Fibroblast of gingiva (primary cell): ENCODE data around the gene ZNF579.
A peak's percentile ranks its signal among the peaks of the same experiment; 100 is the strongest.

ENCODE experiments used
- DNase-seq: peaks from one replicate; pipeline ENCODE4 v3.0.0-alpha.2; 2011; ENCODE audit warnings: low read depth

Gene ZNF579, protein sequence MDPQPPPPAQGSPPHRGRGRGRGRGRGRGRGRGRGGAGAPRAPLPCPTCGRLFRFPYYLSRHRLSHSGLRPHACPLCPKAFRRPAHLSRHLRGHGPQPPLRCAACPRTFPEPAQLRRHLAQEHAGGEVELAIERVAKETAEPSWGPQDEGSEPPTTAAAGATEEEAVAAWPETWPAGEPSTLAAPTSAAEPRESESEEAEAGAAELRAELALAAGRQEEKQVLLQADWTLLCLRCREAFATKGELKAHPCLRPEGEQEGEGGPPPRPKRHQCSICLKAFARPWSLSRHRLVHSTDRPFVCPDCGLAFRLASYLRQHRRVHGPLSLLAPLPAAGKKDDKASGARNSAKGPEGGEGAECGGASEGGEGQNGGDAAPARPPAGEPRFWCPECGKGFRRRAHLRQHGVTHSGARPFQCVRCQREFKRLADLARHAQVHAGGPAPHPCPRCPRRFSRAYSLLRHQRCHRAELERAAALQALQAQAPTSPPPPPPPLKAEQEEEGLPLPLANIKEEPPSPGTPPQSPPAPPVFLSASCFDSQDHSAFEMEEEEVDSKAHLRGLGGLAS

DNA sequence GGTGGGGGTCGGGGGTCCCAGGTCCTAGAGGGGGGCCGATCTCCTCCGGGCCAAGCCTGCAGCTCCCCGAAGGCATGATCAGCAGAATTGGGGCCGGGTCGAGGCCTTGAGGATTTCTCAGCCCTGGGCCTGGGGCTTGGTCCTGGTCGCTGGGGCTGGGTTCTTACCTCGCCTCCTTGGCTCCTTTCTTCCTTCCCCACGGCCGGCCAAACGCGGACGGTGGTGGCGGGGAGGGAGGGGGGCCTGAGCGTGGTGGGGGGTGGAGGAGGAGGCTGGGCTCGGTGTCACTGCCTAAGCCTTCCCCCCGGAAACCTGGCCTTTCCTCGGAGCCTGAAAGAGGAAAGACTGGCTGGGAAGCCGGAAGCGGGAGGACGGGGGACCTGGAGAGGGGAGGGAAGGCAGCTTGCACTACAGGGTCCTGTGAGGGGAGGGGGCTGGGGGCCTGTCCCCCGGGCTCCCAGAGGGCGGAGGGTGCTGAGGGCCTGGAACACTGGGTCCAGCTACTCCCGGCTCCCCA, at the start of gene ZNF579:
ZNF579 (minus strand) TSS at position 221 of the 517 bp plus-strand sequence. CDS start 1,209 bp downstream, outside the sequence.
- DNase-seq = peak; percentile 88

DNA sequence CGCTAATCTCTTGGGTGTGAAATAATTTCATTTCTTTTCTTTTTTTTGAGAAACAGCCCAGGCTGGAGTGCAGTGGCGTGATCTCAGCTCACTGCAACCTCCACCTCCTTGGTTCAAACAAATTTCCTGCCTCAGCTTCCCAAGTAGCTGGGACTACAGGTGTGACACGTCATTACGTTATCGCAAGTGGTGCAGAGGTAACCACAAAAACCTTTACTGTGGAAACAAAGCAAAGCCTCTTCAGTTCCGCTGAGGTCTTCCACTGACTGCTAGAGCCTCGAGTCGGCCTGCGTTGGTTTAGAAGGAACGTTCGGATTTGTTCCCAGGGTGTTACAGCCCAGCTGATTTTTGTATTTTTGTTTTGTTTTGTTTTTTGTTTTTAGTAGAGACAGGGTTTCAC, 45.7 kb upstream of the ZNF579 start:
- no peak for DNase-seq

DNA sequence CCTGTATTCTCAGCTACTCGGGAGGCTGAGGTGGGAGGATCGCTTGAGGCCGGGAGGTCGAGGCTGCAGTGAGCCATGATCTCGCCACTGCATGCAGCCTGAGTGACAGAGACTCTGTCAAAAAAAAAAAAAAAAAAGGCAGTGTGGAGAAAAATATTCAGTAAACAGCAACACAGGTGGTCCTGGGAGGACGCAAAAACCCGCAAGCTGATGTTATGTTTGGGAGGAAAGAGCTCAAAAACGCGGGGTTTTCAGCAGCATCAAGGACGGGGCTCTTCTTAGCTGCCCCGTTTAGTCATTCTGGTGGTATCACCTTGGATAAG, 44.3 kb upstream of the ZNF579 start:
- no peak for DNase-seq

DNA sequence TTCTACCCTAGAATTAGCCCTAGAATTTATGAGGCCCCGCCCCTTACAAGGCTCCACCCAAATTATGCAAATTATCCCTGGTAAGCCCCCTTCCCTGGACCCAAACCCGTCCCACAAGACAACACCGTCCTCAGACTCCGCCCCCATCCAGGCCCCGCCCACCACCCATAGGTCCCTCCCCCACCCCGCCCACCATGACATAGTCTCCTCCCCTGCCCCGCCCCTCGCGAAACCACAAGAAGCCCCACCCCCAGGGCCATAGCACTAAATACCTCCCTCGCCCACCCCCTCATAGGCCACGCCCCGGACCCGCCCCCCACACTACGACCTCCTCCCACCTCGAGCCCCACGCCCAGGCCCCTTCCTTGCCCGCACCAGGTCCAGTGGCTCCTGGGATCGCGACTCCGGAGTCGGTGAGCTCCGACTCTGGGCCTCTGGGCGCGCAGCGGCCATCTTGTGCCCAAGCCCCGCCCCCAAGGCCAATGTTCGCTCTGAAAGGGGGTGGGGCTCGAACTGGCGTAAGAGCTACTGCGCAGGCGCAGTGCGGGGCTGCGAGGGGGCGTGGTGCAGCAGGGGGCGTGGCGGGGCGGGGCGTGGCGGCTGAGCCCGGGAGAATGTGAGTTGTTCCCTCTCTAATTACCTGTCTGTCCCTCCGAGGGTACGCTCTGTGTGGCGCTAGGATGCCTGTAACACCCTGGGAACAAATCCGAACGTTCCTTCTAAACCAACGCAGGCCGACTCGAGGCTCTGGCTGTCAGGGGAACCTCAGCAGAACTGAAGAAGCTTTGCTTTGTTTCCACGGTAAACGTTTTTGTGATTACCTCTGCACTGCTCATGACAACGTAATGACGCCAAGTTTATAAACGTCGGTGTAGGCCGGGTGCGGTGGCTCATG, 43.7 kb upstream of the ZNF579 start, which contains the start of gene ZNF784:
ZNF784 (minus strand) TSS at position 458 of the 895 bp plus-strand sequence; CDS start at position 453, 5 bp downstream.
- peak; percentile 85 for DNase-seq

DNA sequence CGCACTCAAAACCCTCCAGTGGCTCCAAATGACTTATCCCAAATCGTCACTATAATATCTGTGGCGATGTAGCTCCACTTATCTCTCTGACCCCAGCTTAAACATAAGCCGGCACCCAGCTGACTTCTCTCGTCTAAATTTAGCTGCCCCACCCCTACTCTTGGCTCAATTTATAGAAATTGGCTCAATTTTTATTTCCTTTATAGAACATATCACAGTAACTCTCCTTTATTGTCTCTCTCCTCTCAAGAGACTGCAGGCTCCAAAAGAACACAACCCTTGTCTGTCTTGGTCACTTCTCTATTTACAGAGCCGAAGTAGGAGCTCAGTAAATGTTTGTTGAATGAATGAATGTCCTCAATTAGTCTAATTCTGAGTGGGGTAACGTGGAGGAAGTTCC, 42.9 kb upstream of the ZNF579 start:
- no peak for DNase-seq

DNA sequence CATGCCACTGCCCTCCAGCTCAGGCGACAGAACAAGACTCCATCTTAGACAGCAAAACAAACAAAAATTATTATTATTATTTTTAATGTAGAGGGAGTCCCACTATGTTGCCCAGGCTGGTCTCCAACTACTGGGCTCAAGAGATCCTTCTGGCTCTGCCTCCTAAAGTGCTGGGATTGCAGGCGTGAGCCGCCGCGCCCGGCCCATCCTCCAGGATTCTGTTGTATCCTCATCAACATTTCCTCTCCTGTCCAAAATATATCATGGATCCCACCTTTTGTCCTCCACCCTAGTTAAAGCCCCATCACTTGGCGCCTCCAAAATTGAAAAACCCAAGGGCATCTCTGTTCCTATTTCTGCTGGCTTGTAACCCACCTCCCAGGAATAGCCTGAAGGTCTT, 42.5 kb upstream of the ZNF579 start:
- DNase-seq = no peak

DNA sequence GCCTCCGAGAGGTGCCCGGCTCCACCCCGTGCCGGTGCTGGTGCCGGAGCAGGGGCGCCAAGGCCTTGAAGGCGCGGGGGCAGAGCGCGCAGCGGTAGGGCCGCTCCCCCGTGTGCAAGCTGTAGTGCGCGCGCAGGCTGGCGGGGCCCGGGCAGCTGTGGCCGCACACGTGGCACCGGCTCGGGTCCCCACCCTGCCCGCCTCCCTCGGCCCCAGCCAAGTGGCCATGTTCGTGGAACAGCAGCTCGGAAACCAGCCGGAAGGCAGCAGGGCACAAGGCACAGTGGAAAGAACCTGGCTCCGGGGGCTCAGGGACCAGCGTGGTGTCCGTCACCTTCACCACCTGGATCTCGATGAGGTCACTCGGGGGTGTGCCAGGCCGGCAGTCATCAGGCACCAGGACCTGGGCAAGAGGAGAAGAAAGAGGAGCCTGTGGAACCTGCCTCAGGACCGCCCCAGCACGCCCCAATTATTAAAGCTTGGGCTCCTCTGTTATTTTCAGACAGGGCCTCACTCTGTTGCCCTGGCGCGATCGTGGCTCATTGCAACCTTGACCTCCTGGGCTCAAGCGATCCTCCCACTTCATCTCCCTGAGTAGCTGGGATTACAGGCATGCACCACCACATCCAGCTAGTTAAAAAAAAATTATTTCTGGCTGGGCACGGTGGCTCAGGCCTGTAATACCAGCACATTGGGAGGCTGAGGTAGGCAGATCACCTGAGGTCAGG, 41.8 kb upstream of the ZNF579 start:
- DNase-seq = no peak

DNA sequence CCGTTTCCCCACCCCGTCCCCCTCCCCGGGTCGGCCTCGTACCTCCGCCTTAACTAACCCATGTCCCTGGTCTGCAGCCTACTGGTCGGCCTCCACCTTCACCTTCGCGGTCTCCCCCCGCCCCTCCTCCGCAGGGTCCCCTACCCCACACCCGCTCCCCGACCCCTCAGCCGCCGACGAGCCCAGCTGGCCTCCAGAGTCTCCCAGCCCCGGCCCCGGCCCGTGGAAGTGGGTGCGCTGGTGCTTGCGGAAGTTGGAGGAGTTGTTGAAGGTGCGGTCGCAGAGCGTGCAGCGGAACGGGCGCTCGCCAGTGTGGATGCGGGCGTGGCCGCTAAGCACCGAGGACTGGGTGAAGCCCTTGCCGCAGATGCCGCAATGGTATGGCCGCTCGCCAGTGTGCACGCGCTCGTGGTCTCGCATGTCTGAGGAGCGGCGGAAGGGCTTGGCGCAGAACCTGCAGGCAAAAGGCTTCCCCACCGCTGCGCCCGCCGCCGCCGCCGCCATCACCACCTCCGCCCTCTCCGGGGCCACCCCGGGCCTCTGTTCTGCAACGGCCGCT, 41.1 kb upstream of the ZNF579 start:
- DNase-seq = no peak

DNA sequence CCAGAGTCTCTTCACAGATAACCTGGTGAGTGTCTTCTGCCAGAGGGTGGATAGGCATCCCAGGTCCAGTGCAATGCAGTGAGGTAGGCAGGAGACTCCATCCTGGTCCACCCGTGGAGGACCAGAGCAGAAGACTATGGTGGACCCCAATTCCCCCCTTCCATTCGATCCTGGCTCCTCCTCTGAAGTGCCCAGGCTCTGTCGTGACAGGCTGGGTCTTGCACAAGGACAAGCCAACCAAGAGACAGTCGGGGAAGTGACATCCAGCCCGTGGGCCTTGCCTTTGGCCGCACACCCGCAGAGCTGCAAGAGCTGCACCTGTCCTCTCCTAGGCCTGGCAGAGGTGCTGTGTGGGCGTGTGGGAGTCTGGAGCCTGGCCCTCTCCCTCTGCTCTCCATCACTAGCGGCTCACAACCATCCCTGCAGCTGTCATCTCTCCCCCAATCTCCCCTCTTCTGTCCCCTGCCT, 40.6 kb upstream of the ZNF579 start:
- DNase-seq = no peak

DNA sequence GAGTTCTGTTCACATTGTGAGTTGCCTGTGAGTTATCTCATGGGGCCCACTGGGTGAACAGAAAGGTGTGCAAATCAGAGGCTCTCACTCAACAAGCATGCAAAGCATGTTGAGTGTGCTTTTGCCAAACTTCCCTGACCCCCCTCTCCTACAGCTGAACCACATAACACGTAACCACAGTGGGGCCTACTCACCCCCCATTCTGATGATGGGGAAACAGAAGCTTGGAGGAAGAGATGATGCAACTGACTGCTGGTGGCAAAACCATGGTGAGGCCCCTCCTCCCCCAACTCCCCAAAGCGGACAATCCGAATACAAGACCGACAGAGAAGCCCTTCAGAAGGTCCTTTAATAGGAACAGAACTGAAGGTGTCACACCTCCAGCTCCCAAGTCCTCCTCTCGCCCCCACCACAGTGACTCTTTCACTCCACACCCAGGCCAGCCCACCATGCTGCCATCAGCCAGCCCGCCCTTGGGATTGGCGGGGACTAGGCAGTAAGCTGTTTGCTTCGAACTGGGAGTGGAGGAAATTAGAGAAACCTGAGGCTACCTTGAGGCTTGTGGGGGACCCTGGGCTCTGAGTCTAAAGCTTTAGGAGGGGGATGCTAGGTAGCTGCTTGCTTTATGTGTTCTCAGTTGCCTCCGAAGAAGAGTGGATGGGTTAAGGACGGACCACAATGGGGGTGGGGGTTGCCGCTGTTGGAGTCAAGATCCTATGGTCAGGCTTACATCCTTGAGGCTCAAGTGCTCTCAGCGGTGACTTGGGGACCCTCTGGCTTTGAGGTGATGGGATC, 40.0 kb upstream of the ZNF579 start:
- no peak for DNase-seq

DNA sequence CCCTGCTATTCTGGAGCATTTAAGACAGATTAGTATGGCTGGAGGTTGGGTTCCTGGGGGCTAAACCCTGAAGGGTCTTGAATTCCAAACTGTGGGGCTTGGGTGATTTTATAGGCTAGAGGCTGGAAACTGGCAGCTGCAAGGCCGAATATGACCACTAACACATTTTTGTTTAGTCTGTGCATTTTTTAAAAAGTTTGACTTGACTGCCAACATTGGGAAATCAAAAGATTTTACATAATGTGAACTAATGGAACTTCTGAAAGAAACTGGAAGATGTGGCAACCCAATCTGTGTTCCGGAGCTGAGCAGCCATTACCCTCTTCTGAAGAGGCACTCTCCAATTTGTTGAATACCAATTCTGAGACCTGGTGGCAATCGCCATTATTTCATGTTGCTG, 38.6 kb upstream of the ZNF579 start:
- DNase-seq = peak; percentile 76

DNA sequence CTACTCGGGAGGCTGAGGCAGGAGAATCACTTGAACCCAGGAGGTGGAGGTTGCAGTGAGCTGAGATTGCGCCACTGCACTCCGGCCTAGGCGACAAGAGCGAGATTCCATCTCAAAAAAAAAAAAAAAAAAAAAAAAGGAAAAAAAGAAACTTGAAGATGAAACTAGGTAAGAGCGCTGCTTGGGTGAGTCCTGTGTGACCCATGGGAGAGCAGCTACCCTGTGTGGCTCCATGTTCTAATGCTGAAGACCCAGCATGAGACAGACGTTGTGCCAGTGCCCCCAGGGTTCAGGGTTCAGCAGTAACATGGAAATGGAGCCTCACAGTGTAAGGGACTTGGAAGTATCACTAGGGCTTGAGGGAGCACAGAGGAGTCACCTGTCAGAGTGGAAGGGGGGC, 37.8 kb upstream of the ZNF579 start:
- DNase-seq = no peak

DNA sequence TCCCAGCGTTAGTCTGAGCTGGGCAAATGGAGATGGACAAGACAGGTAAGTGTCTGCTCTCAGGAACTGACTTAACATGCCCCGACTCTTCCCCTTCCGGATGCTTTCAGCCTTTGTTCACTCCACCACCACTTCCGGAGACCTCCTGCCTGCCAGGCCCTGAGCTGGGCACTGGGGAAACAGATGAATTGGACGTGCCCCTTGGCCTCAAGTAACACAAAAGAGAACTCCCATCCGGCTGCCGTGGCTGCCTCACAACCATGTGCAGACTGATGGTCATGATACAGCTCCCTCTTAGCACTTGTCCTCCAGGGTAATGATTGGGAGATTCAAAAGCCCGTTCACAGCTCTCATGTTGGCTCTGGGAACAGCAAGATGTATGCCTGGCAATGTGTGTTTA, 36.8 kb upstream of the ZNF579 start:
- DNase-seq = no peak

DNA sequence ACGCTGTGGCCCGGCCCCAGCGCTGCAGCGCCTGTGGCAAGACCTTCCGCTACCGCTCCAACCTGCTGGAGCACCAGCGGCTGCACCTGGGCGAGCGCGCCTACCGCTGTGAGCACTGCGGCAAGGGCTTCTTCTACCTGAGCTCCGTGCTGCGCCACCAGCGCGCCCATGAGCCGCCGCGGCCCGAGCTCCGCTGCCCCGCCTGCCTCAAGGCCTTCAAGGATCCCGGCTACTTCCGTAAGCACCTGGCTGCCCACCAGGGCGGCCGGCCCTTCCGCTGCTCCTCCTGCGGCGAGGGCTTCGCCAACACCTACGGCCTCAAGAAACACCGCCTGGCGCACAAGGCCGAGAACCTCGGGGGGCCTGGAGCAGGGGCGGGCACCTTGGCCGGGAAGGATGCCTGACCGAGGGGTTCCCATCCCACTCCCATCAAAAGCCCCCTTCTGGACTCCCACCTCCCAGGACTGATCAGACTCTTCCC, 35.8 kb upstream of the ZNF579 start:
- DNase-seq = no peak

DNA sequence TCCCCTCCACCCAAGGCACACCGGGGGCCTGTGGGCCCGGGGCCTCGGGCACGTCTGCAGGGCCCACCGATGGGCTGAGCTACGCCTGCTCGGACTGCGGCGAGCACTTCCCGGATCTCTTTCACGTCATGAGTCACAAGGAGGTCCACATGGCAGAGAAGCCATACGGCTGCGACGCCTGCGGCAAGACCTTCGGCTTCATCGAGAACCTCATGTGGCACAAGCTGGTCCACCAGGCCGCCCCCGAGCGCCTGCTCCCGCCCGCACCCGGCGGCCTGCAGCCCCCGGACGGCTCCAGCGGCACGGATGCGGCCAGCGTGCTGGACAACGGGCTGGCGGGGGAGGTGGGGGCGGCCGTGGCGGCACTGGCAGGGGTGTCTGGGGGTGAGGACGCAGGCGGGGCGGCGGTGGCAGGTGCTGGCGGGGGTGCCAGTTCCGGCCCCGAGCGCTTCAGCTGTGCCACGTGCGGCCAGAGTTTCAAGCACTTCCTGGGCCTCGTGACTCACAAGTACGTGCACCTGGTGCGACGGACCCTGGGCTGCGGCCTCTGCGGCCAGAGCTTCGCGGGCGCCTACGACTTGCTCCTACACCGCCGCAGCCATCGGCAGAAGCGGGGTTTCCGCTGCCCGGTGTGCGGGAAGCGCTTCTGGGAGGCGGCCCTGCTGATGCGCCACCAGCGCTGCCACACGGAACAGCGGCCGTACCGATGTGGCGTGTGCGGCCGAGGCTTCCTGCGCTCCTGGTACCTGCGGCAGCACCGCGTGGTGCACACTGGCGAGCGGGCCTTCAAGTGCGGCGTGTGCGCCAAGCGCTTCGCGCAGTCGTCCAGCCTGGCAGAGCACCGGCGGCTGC, 35.1 kb upstream of the ZNF579 start:
- no peak for DNase-seq

DNA sequence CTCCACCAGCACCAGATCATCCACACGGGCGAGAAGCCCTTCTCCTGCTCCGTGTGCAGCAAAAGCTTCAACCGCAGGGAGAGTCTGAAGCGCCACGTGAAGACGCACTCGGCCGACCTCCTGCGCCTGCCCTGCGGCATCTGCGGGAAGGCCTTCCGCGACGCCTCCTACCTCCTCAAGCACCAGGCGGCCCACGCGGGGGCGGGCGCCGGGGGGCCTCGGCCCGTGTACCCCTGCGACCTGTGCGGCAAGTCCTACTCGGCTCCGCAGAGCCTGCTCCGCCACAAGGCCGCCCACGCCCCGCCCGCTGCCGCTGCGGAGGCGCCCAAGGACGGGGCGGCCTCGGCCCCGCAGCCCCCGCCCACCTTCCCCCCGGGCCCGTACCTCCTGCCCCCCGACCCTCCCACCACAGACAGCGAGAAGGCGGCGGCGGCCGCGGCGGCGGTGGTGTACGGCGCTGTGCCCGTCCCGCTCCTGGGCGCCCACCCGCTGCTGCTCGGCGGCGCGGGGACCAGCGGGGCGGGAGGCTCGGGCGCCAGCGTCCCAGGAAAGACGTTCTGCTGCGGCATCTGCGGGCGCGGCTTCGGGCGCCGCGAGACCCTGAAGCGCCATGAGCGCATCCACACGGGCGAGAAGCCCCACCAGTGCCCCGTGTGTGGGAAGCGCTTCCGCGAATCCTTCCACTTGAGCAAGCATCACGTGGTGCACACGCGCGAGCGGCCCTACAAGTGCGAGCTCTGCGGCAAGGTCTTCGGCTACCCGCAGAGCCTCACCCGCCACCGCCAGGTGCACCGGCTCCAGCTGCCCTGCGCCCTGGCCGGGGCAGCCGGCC, 34.3 kb upstream of the ZNF579 start:
- DNase-seq = no peak

DNA sequence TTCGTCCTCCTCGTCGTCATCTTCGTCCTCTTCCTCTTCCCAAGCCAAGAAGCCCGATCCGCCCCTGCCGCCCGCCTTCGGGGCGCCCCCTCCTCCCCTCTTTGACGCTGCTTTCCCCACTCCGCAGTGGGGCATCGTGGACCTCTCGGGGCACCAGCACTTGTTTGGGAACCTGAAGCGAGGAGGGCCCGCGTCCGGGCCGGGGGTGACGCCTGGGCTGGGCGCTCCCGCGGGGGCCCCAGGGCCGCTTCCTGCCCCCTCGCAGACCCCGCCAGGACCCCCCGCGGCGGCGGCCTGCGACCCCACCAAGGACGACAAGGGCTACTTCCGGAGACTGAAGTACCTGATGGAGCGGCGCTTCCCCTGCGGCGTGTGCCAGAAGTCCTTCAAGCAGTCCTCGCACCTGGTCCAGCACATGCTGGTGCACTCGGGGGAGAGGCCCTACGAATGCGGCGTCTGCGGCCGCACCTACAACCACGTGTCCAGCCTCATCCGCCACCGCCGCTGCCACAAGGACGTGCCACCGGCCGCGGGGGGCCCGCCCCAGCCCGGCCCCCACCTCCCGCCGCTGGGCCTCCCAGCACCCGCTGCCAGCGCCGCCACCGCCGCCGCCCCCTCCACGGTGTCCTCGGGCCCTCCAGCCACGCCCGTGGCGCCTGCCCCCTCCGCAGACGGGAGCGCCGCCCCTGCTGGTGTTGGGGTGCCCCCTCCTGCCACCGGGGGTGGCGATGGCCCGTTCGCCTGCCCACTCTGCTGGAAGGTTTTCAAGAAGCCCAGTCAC, 33.5 kb upstream of the ZNF579 start:
- DNase-seq = no peak

DNA sequence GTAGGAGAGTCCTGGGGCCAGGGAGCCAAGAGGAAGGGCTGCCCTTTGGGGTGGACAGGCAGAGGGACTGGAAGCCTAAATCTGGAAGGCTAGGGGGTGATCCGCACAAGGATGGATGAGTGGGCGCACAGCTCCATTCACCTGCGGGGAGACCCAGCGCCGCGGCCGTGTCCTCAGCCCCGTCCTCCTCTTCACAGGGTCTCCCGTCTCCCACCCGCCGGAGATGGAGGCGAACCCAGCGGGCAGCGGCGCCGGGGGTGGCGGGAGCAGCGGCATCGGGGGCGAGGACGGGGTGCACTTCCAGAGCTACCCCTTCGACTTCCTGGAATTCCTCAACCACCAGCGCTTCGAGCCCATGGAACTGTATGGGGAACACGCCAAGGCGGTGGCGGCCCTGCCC, 32.7 kb upstream of the ZNF579 start:
- no peak for DNase-seq
